ENCODE results near the gene DTX3. TPM values are rescaled to one million over a fixed set of nuclear protein-coding genes. Genes with fewer than 3 reads are reported as not detected.

DTX3 gene
- total and polyA plus RNA-seq, 2 of the 13 experiments (the other 11 are each of a cell fraction or from before 2014, with no cell fraction given), result 9.0 to 27.2 TPM

DNA sequence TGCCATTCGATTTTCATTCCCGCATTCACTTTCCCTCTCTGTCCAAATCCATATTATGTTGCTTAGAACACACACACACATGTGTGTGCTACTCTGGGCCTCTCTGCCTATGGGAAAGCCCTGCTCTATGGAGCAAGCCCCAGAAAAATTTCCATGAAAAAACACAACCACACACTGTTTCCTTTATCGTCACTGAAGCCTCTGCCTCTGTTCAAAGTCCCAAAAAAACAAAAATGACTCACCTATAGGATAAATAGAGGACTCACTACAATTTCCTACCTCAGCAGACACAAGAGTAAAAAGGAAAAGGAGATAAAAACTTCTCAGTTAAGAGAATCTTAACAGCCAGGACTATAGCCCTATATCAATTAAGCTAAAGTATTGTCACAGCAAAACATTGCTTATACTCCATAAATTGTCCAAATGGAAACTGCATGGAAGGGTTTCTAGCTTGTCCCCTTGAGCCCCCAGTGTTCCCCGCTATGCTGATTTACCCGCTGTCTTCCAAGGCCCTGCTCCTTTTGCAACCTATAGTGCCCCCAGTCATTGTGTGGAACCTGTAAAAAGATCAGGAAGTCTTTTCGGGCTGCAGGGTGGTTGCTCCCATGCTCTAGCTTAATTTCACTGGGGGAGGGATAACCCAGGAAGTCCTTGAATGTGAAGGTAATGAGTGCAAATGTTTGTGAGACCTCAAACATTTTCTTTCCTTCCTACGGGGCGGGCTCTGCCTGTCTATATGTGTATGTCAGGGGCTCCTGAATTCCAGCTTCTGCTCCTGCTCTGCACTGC is 24.8 kb upstream of the DTX3 start (continued):
- TF ChIP-seq, protein P1, sequence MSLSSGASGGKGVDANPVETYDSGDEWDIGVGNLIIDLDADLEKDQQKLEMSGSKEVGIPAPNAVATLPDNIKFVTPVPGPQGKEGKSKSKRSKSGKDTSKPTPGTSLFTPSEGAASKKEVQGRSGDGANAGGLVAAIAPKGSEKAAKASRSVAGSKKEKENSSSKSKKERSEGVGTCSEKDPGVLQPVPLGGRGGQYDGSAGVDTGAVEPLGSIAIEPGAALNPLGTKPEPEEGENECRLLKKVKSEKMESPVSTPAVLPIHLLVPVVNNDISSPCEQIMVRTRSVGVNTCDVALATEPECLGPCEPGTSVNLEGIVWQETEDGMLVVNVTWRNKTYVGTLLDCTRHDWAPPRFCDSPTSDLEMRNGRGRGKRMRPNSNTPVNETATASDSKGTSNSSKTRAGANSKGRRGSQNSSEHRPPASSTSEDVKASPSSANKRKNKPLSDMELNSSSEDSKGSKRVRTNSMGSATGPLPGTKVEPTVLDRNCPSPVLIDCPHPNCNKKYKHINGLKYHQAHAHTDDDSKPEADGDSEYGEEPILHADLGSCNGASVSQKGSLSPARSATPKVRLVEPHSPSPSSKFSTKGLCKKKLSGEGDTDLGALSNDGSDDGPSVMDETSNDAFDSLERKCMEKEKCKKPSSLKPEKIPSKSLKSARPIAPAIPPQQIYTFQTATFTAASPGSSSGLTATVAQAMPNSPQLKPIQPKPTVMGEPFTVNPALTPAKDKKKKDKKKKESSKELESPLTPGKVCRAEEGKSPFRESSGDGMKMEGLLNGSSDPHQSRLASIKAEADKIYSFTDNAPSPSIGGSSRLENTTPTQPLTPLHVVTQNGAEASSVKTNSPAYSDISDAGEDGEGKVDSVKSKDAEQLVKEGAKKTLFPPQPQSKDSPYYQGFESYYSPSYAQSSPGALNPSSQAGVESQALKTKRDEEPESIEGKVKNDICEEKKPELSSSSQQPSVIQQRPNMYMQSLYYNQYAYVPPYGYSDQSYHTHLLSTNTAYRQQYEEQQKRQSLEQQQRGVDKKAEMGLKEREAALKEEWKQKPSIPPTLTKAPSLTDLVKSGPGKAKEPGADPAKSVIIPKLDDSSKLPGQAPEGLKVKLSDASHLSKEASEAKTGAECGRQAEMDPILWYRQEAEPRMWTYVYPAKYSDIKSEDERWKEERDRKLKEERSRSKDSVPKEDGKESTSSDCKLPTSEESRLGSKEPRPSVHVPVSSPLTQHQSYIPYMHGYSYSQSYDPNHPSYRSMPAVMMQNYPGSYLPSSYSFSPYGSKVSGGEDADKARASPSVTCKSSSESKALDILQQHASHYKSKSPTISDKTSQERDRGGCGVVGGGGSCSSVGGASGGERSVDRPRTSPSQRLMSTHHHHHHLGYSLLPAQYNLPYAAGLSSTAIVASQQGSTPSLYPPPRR (CRISPR knock-in tag; IDR thresholded peaks at IDR 0.05; ENCODE audit: borderline replicate concordance), result no peak
- no peak for TF ChIP-seq HHEX (CRISPR knock-in tag; IDR thresholded peaks at IDR 0.05)
- TF ChIP-seq, protein P2, sequence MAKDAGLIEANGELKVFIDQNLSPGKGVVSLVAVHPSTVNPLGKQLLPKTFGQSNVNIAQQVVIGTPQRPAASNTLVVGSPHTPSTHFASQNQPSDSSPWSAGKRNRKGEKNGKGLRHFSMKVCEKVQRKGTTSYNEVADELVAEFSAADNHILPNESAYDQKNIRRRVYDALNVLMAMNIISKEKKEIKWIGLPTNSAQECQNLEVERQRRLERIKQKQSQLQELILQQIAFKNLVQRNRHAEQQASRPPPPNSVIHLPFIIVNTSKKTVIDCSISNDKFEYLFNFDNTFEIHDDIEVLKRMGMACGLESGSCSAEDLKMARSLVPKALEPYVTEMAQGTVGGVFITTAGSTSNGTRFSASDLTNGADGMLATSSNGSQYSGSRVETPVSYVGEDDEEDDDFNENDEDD (CRISPR knock-in tag; IDR thresholded peaks at IDR 0.05; ENCODE audit: borderline replicate concordance), result no peak
- no peak for TF ChIP-seq CCDC6 (CRISPR knock-in tag; IDR thresholded peaks at IDR 0.05)
- peak; percentile 86; the same call in 1 of the 2 replicates for TF ChIP-seq ARID2 (CRISPR knock-in tag; IDR thresholded peaks at IDR 0.05; ENCODE audit: borderline replicate concordance)
- TF ChIP-seq, protein P3, sequence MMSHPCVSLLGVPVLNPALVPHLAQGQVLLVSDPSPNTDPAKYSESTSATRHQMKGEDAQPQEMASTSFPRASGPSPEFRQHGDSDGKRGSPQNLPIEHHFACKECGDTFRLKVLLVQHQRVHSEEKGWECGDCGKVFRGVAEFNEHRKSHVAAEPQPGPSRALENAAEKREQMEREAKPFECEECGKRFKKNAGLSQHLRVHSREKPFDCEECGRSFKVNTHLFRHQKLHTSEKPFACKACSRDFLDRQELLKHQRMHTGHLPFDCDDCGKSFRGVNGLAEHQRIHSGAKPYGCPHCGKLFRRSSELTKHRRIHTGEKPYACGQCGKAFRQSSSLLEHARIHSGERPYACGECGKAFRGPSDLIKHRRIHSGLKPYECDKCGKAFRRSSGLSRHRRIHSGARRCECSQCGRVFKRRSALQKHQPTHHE (CRISPR knock-in tag; IDR thresholded peaks at IDR 0.05; ENCODE audit: borderline replicate concordance), result no peak
- no peak for TF ChIP-seq YEATS2 (CRISPR knock-in tag; IDR thresholded peaks at IDR 0.05; ENCODE audit: borderline replicate concordance)
- TF ChIP-seq, protein P4, sequence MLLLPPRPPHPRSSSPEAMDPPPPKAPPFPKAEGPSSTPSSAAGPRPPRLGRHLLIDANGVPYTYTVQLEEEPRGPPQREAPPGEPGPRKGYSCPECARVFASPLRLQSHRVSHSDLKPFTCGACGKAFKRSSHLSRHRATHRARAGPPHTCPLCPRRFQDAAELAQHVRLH (CRISPR knock-in tag; IDR thresholded peaks at IDR 0.05; ENCODE audit: borderline replicate concordance, low read depth), result no peak
- 0 out of 2 replicates have a peak, but pooled peaks have one; percentile 7 for TF ChIP-seq RCOR2 (CRISPR knock-in tag; IDR thresholded peaks at IDR 0.05)
- TF ChIP-seq, protein P5, sequence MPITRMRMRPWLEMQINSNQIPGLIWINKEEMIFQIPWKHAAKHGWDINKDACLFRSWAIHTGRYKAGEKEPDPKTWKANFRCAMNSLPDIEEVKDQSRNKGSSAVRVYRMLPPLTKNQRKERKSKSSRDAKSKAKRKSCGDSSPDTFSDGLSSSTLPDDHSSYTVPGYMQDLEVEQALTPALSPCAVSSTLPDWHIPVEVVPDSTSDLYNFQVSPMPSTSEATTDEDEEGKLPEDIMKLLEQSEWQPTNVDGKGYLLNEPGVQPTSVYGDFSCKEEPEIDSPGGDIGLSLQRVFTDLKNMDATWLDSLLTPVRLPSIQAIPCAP (CRISPR knock-in tag; IDR thresholded peaks at IDR 0.05; ENCODE audit: low read depth), result no peak
- TF ChIP-seq KDM1A (CRISPR knock-in tag; IDR thresholded peaks at IDR 0.05), result no peak
- no peak for TF ChIP-seq NFE2L2 (IDR thresholded peaks at IDR 0.05; ENCODE audit: low read length)
- no peak for TF ChIP-seq SIN3A (IDR thresholded peaks at IDR 0.05; ENCODE audit: borderline replicate concordance, low read depth, low read length)
- TF ChIP-seq ZNF253 (CRISPR knock-in tag; IDR thresholded peaks at IDR 0.05; ENCODE audit: borderline replicate concordance), result no peak
- TF ChIP-seq, protein P6, sequence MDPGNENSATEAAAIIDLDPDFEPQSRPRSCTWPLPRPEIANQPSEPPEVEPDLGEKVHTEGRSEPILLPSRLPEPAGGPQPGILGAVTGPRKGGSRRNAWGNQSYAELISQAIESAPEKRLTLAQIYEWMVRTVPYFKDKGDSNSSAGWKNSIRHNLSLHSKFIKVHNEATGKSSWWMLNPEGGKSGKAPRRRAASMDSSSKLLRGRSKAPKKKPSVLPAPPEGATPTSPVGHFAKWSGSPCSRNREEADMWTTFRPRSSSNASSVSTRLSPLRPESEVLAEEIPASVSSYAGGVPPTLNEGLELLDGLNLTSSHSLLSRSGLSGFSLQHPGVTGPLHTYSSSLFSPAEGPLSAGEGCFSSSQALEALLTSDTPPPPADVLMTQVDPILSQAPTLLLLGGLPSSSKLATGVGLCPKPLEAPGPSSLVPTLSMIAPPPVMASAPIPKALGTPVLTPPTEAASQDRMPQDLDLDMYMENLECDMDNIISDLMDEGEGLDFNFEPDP (CRISPR knock-in tag; conservative IDR thresholded peaks at IDR 0.05), result no peak
- TF ChIP-seq ZKSCAN1 (IDR thresholded peaks at IDR 0.05; ENCODE audit: low read length), result no peak
- TF ChIP-seq ZNF577 (CRISPR knock-in tag; IDR thresholded peaks at IDR 0.05; ENCODE audit: borderline replicate concordance, low read depth), result no peak
- no peak for TF ChIP-seq ZNF326 (CRISPR knock-in tag; IDR thresholded peaks at IDR 0.05; ENCODE audit: borderline replicate concordance)
- TF ChIP-seq NFKBIZ (CRISPR knock-in tag; IDR thresholded peaks at IDR 0.05), result no peak
- no peak for TF ChIP-seq ZNF251 (CRISPR knock-in tag; IDR thresholded peaks at IDR 0.05)

Data from HepG2 (cell line).